DND-41 (cell line): Measurements from ENCODE around the gene SLC31A1.

Experiments used
- ATAC-seq: fragments of 200-7000 bp; cut with Tn5 transposase; 3 replicates; pipeline ENCODE4 v1.9.1; 2021; ENCODE audit warnings: low read depth; ENCODE audit not compliant: insufficient read depth
- DNase-seq: peaks from one replicate; pipeline ENCODE4 v3.0.0-alpha.2; 2020
- H2AFZ ChIP-seq: 2 replicates; pipeline ENCODE4 v1.6.0; 2012; ENCODE audit warnings: low read depth, low read length
- H3K27ac ChIP-seq: 2 replicates; pipeline ENCODE4 v1.5.1; 2012; ENCODE audit warnings: low read length, inconsistent platforms
- H3K27me3 ChIP-seq: fragments of 200-600 bp; sonication (generic); 2 replicates; pipeline ENCODE4 v1.6.0; 2012; ENCODE audit warnings: low read length, mild to moderate bottlenecking, inconsistent platforms; ENCODE audit not compliant: insufficient read depth, poor library complexity
- H3K36me3 ChIP-seq: 2 replicates; pipeline ENCODE4 v1.5.1; 2012; ENCODE audit warnings: low read length, inconsistent platforms; ENCODE audit not compliant: insufficient read depth
- H3K4me1 ChIP-seq: 2 replicates; pipeline ENCODE4 v1.5.1; 2012; ENCODE audit warnings: mild to moderate bottlenecking, low read length; ENCODE audit not compliant: insufficient read depth
- H3K4me2 ChIP-seq: 2 replicates; pipeline ENCODE4 v1.6.0; 2012; ENCODE audit warnings: mild to moderate bottlenecking, moderate library complexity, low read length, inconsistent platforms; ENCODE audit not compliant: insufficient read depth
- H3K4me3 ChIP-seq, 2 experiments: fragments of 200-600 bp in 1 of 2; shearing (Covaris generic) in 1 of 2; 2 replicates each; pipeline ENCODE4 v1.5.1; 2012 to 2016; ENCODE audit warnings: inconsistent platforms in 2 of 2, low read length in 2 of 2, mild to moderate bottlenecking in 2 of 2, low read depth in 1 of 2, moderate library complexity in 1 of 2
- H3K79me2 ChIP-seq: 2 replicates; pipeline ENCODE4 v1.6.0; 2012; ENCODE audit warnings: low read length, inconsistent platforms; ENCODE audit not compliant: insufficient read depth
- H3K9ac ChIP-seq: 2 replicates; pipeline ENCODE4 v1.6.0; 2012; ENCODE audit warnings: low read depth, mild to moderate bottlenecking, inconsistent platforms, low read length, moderate library complexity
- H3K9me3 ChIP-seq: 2 replicates; pipeline ENCODE4 v1.5.1; 2012; ENCODE audit warnings: low read length, moderate library complexity, mild to moderate bottlenecking, inconsistent platforms; ENCODE audit not compliant: insufficient read depth, severe bottlenecking
- H4K20me1 ChIP-seq: 2 replicates; pipeline ENCODE4 v1.6.0; 2012; ENCODE audit warnings: low read length; ENCODE audit not compliant: insufficient read depth
- CTCF ChIP-seq: IDR thresholded peaks from 2 replicates; pipeline ENCODE4 v1.5.1; 2012; ENCODE audit warnings: borderline replicate concordance, low read length, moderate library complexity, mild to moderate bottlenecking; ENCODE audit not compliant: poor library complexity, severe bottlenecking; ENCODE audit errors: extremely low read depth
- EZH2 ChIP-seq: IDR thresholded peaks from 3 replicates; pipeline ENCODE4 v1.6.1; 2012; ENCODE audit warnings: borderline replicate concordance, low read depth, mild to moderate bottlenecking, moderate library complexity, low read length, inconsistent platforms; ENCODE audit not compliant: severe bottlenecking

The SLC31A1 gene

DNA sequence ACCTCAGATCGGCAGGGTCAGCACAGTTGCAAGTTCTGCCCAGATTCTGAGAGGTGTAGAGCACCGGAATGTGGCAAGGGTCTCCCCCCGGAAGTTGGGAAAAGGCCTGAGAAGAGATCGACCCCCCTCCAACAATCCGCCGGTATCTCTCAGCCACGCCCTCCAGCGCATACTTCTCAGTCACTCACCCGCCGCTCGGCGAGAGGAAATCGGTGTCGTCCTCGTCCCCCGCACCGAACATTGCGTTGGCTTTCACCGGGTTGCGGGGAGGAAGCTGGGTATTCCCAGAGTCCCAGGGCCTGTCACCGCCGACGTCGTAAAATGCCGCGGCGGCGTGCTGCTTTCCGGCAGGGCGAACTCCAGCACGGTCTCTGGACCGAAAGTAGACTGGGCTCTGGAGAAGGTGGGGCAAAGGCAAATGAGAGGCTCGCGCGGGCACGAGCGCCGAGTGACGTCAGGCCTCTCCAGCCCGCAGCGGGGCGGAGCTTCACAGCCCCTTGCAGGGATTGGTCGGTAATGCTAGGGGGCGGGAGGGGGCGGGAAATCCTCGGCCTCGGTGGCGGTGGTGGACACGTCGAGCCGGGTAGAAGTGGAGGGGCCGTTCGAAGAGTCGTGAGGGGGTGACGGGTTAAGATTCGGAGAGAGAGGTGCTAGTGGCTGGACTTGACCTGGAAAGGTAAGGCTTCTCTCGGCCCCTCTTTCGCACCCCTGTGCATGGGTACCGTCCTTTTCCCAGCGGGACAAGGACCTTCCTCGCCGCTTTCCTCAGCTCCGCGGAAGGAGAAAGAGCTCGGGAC lies at the start of gene SLC31A1, which contains the start of gene FKBP15:
TSS of gene SLC31A1 (plus strand) at position 542 of the 797 bp plus-strand sequence. CDS start 34,605 bp downstream, outside the sequence.
TSS of gene FKBP15 (minus strand) at position 275 of the 797 bp plus-strand sequence. CDS start at position 241, 34 bp downstream.
- peaks cover 5% of the 10 kb centered on the region; the same call in 1 of the 2 replicates for H3K36me3 ChIP-seq
- DNase-seq (peak; percentile 96), ATAC-seq (peak; percentile 98)
- H3K9me3 ChIP-seq: no peaks in the 10 kb centered on the region
- H3K27ac ChIP-seq: peak within 1 kb of the TSS; percentile 85
- H3K27me3 ChIP-seq: no peaks in the 10 kb centered on the region
- H4K20me1 ChIP-seq: peaks cover 6% of the 10 kb centered on the region; the same call in 1 of the 2 replicates
- peak within 1 kb of the TSS; percentile 86 for H3K4me2 ChIP-seq
- H3K9ac ChIP-seq: peak within 1 kb of the TSS; percentile 70
- peaks cover 44% of the 10 kb centered on the region for H3K4me1 ChIP-seq
- peak within 1 kb of the TSS; percentile 36 to 86 for H3K4me3 ChIP-seq
- peaks cover 64% of the 10 kb centered on the region for H3K79me2 ChIP-seq
- no peak for TF ChIP-seq CTCF
- H2AFZ ChIP-seq: peak within 1 kb of the TSS; percentile 95

- TF ChIP-seq CTCF: no peak
- TF ChIP-seq EZH2: no peak
- no peaks in the 10 kb centered on the region for H3K79me2 ChIP-seq
- ATAC-seq: no peak
- H3K9ac ChIP-seq: no peak overlapping the region
- peaks cover 86% of the 10 kb centered on the region for H3K36me3 ChIP-seq
- DNase-seq: no peak
- no peaks in the 10 kb centered on the region for H3K4me1 ChIP-seq
- H3K27me3 ChIP-seq: no peaks in the 10 kb centered on the region
- no peak overlapping the region for H2AFZ ChIP-seq
- H3K4me2 ChIP-seq: no peak overlapping the region
- H3K9me3 ChIP-seq: no peaks in the 10 kb centered on the region
- no peaks in the 10 kb centered on the region for H4K20me1 ChIP-seq
- H3K27ac ChIP-seq: no peak overlapping the region
- no peak overlapping the region for H3K4me3 ChIP-seq
Observed at GRCh38 chr9:113173341-113173740, 48.0 kb upstream of the SLC31A1 start.

GRCh38 chr9:113176803-113177202 lies 44.5 kb upstream of the SLC31A1 start:
- Histone ChIP-seq H3K4me3 (no peak overlapping the region), H3K9me3 (no peaks in the 10 kb centered on the region), H3K9ac (no peak overlapping the region), H3K27me3 (no peaks in the 10 kb centered on the region), H4K20me1 (no peaks in the 10 kb centered on the region), H2AFZ (no peak overlapping the region), H3K4me1 (no peaks in the 10 kb centered on the region), H3K4me2 (no peak overlapping the region), H3K36me3 (peaks cover 87% of the 10 kb centered on the region), H3K27ac (no peak overlapping the region), H3K79me2 (no peaks in the 10 kb centered on the region)
- DNase-seq (no peak), ATAC-seq (no peak)
- TF ChIP-seq EZH2 (no peak), CTCF (no peak)
